ES-I3 (cell line): ENCODE measurements around the gene HSP90AB1.

ENCODE experiments used
- H3K36me3 ChIP-seq: 2 replicates; pipeline ENCODE4 v1.6.1; 2013; ENCODE audit warnings: mild to moderate bottlenecking, low read length, control low read depth, moderate library complexity; ENCODE audit not compliant: insufficient read depth
- H3K4me1 ChIP-seq: 2 replicates; pipeline ENCODE4 v1.6.1; 2013; ENCODE audit warnings: mild to moderate bottlenecking, control low read depth, low read length; ENCODE audit not compliant: insufficient read depth
- H3K9ac ChIP-seq: 2 replicates; pipeline ENCODE4 v1.6.1; 2013; ENCODE audit warnings: low read depth, mild to moderate bottlenecking, low read length, moderate library complexity
- H3K9me3 ChIP-seq: 2 replicates; pipeline ENCODE4 v1.6.1; 2013; ENCODE audit warnings: mild to moderate bottlenecking, low read length, moderate library complexity; ENCODE audit not compliant: control insufficient read depth, insufficient read depth

HSP90AB1 gene

DNA sequence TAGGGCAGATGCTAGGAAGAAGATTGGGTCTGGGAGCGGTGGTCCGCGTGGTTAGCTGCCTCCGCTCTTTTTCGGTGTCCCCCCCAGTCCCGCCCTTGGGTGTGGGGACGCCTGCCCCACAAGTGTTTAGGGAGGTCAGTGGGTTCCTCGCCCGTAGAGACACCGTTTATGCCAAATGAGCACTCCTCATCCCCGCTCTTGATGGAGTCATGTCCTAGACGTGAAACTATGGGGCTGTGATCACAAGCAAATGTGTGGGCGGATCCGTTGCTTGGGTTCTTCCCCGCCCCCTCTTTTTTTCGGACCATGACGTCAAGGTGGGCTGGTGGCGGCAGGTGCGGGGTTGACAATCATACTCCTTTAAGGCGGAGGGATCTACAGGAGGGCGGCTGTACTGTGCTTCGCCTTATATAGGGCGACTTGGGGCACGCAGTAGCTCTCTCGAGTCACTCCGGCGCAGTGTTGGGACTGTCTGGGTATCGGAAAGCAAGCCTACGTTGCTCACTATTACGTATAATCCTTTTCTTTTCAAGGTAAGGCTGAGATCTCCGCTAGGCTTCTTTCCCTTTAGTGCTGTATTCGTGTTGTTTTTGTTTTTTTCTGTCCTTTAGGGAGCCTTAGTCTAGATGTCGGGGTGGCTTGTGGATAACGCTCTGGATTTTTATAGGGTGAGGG is at the start of gene HSP90AB1:
HSP90AB1 (plus strand) TSS at position 439 of the 675 bp plus-strand sequence. CDS start 1,529 bp downstream, outside the sequence.
- peaks cover 8% of the 10 kb centered on the region for H3K4me1 ChIP-seq
- H3K9ac ChIP-seq = peak within 1 kb of the TSS; percentile 94

GRCh38 chr6:44198684-44199083 is 48.2 kb upstream of the HSP90AB1 start:
- Histone ChIP-seq H3K36me3 (no peaks in the 10 kb centered on the region), H3K9ac (no peak overlapping the region), H3K9me3 (no peaks in the 10 kb centered on the region), H3K4me1 (peaks cover 27% of the 10 kb centered on the region)

More for the DNA sequence above, at the start of gene HSP90AB1:
- Histone ChIP-seq H3K36me3 (peaks cover 41% of the 10 kb centered on the region), H3K9me3 (no peaks in the 10 kb centered on the region)

GRCh38 chr6:44199883-44200282 is 47.0 kb upstream of the HSP90AB1 start:
- H3K4me1 ChIP-seq = peaks cover 31% of the 10 kb centered on the region
- no peak overlapping the region for H3K9ac ChIP-seq
- no peaks in the 10 kb centered on the region for H3K9me3 ChIP-seq
- H3K36me3 ChIP-seq = no peaks in the 10 kb centered on the region

- Histone ChIP-seq H3K9me3 (no peaks in the 10 kb centered on the region), H3K36me3 (no peaks in the 10 kb centered on the region), H3K9ac (no peak overlapping the region), H3K4me1 (peaks cover 31% of the 10 kb centered on the region)
These were observed 45.7 kb upstream of the HSP90AB1 start for GRCh38 chr6:44201200-44201599.

- Histone ChIP-seq H3K4me1 (peaks cover 35% of the 10 kb centered on the region), H3K36me3 (no peaks in the 10 kb centered on the region), H3K9me3 (no peaks in the 10 kb centered on the region), H3K9ac (no peak overlapping the region)
These were observed 45.1 kb upstream of the HSP90AB1 start for GRCh38 chr6:44201638-44202303.

GRCh38 chr6:44202332-44202971 is 44.4 kb upstream of the HSP90AB1 start:
- peak overlapping the region; percentile 11 for H3K9ac ChIP-seq
- H3K36me3 ChIP-seq = no peaks in the 10 kb centered on the region
- H3K9me3 ChIP-seq = no peaks in the 10 kb centered on the region
- peaks cover 37% of the 10 kb centered on the region for H3K4me1 ChIP-seq

DNA sequence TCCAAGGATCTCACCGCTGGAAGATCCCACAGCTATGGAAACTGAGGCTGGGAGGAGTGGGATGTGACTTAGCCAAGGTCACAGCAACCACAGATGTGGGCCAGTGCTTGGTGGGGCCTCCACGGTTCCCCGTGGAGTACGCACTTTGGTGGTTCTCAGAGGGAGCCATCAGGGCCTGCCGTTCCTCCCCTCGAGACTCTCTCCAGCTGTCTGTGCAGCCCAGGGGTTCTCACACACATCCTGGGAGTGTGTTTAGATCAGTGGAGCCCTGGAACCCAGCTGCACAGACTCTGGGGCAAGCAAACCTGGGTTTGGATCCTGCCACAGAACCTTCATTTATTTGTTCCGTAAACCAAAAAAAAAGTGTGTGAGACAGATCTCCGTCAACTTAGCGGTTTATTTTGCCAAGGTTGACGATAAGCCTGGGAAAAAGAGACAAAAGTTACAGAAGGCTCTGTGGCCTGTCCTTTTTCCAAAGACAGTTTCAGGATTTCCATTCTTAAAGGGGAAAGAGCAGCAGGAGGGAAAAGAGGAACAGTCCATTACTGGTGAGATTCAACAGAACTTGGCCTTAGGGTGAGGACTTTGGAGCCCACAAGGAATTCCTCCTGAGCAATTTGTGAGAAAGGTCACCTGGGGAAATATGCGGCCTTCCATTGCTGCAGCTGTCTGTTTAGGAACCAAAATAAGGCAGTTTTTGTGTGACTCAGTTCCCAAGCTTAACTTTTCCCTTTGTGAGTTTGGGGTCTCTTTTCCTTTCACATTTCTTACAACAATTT is 43.7 kb upstream of the HSP90AB1 start:
- no peaks in the 10 kb centered on the region for H3K9me3 ChIP-seq
- H3K36me3 ChIP-seq = no peaks in the 10 kb centered on the region
- peaks cover 37% of the 10 kb centered on the region for H3K4me1 ChIP-seq
- peak overlapping the region; percentile 11; the same call in 1 of the 2 replicates for H3K9ac ChIP-seq

DNA sequence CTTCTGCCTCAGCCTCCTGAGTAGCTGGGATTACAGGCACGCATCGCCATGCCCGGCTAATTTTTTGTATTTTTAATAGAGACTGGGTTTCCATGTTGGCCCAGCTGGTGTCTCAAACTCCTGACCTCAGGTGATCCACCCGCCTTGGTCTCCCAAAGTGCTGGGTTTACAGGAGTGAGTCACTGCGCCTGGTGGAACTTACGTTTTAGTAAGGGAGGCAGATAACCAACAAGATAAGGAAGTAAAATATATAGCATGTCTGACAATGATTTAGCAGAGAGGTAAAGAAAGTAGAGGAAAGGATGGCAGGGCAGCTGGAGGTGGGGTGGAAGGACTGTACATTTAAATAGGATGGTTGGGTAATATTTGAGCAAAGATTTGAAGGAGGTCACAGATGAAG is 42.9 kb upstream of the HSP90AB1 start:
- peaks cover 37% of the 10 kb centered on the region for H3K4me1 ChIP-seq
- no peak overlapping the region for H3K9ac ChIP-seq
- no peaks in the 10 kb centered on the region for H3K36me3 ChIP-seq
- H3K9me3 ChIP-seq = no peaks in the 10 kb centered on the region

DNA sequence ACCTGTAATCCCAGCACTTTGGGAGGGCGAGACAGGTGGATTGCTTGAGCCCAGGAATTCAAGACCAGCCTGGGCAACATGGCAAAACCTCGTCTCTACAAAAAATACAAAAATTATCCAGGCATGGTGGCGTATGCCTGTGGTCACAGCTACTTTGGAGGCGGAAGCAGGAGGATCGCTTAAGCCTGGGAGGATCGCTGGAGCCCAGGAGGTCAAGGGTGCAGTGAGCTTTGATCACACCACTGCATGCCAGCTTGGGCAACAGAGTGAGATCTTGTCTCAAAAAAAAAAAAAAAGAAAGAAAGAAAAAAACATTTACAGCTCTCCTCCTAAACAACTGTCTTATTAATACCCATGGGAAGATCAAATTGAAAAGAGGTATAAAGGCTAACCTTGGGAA is 38.9 kb upstream of the HSP90AB1 start:
- H3K9ac ChIP-seq = no peak overlapping the region
- peaks cover 17% of the 10 kb centered on the region for H3K4me1 ChIP-seq
- H3K9me3 ChIP-seq = no peaks in the 10 kb centered on the region
- H3K36me3 ChIP-seq = no peaks in the 10 kb centered on the region

DNA sequence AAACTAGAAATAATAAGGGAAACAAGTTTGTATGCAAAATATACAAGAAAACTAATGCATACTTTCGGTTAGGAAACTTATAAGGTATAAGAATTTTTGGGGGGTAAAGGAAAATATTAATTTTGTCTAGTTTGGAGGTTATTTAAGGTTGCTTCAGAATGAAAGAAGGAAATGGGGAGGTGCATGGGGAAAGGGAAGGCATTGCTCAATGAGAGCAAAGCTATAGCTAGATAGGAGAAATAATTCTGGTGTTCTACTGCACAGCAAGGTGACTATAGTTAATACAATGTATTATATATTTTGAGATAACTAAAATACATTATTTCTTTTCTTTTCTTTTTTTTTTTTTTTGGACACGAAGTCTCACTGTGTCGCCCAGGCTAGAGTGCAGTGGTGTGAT is 35.6 kb upstream of the HSP90AB1 start:
- Histone ChIP-seq H3K36me3 (no peaks in the 10 kb centered on the region), H3K4me1 (peaks cover 7% of the 10 kb centered on the region), H3K9ac (no peak overlapping the region), H3K9me3 (no peaks in the 10 kb centered on the region)

- no peaks in the 10 kb centered on the region for H3K9me3 ChIP-seq
- H3K4me1 ChIP-seq = peaks cover 19% of the 10 kb centered on the region
- no peaks in the 10 kb centered on the region for H3K36me3 ChIP-seq
- H3K9ac ChIP-seq = no peak overlapping the region
These were observed 32.6 kb upstream of the HSP90AB1 start for GRCh38 chr6:44214307-44214706.

DNA sequence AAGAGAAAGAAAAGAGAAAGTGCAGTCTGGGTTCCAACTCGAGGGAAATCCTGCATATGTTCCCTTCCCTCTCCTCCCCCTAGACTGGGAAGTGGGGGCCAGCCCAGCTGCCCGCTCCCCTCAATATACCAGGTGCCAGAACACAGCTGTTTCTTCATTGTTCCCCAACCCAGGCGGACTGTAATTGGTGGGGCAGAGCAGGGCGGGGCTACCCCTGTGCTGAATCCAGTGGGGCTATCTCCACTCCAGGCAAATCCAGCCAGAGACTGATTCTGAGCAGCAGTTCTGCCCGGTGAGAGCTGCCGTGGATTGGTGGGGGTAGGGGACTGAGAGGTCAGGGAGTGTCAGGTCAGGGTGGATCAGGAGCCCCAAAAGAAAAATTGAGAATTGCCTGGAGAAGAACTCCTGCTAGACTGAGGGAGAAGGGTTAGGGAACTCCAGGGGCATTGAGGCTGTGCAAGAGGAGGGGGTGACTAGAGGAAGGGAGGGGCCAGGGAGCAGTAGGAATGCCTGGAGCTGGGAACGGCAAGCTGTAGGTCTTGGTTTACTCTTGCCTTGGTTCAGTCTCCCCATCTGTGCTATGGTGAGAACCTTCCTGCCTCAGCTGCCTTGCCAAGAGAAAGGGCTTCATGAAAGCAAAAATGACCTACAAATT is 30.1 kb upstream of the HSP90AB1 start, which contains the start of gene MYMX:
MYMX (plus strand) TSS at position 250 of the 655 bp plus-strand sequence. CDS start 546 bp downstream, outside the sequence.
- Histone ChIP-seq H3K9ac (peak within 1 kb of the TSS; percentile 21; the same call in 1 of the 2 replicates), H3K9me3 (no peaks in the 10 kb centered on the region), H3K36me3 (no peaks in the 10 kb centered on the region), H3K4me1 (peaks cover 30% of the 10 kb centered on the region)

DNA sequence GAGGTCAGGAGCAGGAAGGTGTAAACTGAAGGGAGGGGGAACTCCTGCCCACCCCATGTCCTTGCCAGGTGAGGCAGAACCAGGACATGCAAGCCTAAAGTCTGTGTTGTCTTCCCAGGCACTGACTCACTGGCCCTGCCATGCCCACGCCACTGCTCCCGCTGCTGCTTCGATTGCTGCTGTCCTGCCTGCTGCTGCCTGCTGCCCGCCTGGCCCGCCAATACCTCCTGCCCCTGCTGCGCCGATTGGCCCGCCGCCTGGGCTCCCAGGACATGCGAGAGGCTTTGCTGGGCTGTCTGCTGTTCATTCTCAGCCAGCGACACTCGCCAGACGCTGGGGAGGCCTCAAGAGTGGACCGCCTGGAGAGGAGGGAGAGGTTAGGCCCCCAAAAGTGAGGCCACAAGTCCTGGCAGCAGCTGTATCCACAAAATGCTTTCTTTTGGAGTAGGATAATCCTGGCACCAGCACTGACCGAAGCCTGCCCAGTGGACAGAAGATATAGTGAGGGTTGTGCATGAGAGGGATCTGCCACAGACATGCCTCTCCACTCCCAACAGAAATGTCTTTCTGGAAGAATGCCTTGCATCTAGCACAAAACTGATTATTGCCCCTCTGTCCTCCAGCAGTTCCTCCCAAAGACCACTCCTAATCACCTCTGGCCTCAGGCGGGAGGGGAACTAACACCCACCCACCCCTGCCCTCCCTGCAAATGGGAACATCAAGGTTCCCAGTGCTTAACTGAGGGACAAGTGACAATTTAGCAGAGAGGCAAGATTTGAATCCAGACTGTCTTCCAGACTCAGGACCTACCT is 29.4 kb upstream of the HSP90AB1 start:
- Histone ChIP-seq H3K36me3 (no peaks in the 10 kb centered on the region), H3K4me1 (peaks cover 36% of the 10 kb centered on the region), H3K9ac (peak overlapping the region; percentile 21; the same call in 1 of the 2 replicates), H3K9me3 (no peaks in the 10 kb centered on the region)
